HEK293 (cell line): ENCODE data around the gene ARFRP1.

Experiments
- CTCF ChIA-PET: fragments of 350-600 bp; formaldehyde crosslinking; extraction: SDS; loops from one replicate; lab custom pipeline; 2021; ENCODE audit warnings: antibody characterized with exemption; lab: Yijun Ruan, JAX
- POLR2A ChIA-PET: fragments of 300-600 bp; formaldehyde crosslinking; extraction: SDS; loops from one replicate; lab custom pipeline; 2020; ENCODE audit warnings: antibody characterized with exemption, inconsistent platforms; lab: Yijun Ruan, JAX
- H3K27ac ChIP-seq: fragments of 200-500 bp; sonication (Bioruptor generic); 2 replicates; pipeline ENCODE4 v1.5.1; 2014; ENCODE audit warnings: low read depth, low read length, control low read depth, inconsistent platforms; ENCODE audit errors: extremely low read depth
- H3K36me3 ChIP-seq, 2 experiments: fragments of 200-500 bp in 1 of 2; sonication (Bioruptor generic) in 1 of 2; 1 replicate in 1 of 2; 2 replicates in 1 of 2; pipeline ENCODE4 v1.5.1; 2014 to 2017; ENCODE audit warnings: inconsistent platforms in 2 of 2, low read length in 2 of 2; ENCODE audit not compliant: control insufficient read depth in 2 of 2, insufficient read depth in 1 of 2
- H3K4me1 ChIP-seq: fragments of 200-500 bp; sonication (Bioruptor generic); 2 replicates; pipeline ENCODE4 v1.5.1; 2014; ENCODE audit warnings: mild to moderate bottlenecking, low read length, inconsistent platforms; ENCODE audit not compliant: control insufficient read depth, insufficient read depth
- H3K4me3 ChIP-seq: 2 replicates; pipeline ENCODE4 v1.5.1; 2011; ENCODE audit warnings: low read depth, mild to moderate bottlenecking, control low read depth, low read length, moderate library complexity
- H3K9me3 ChIP-seq: fragments of 200-500 bp; sonication (Bioruptor generic); 2 replicates; pipeline ENCODE4 v1.5.1; 2014; ENCODE audit warnings: low read depth, low read length, inconsistent platforms; ENCODE audit not compliant: control insufficient read depth, insufficient read depth
- HIC1 ChIP-seq: fragments of 450-650 bp; formaldehyde crosslinking; IDR thresholded peaks from 2 replicates; pipeline ENCODE4 v1.5.1; 2016; ENCODE audit warnings: missing biosample characterization, missing genetic modification characterization
- MEIS1 ChIP-seq: sonication (generic); formaldehyde crosslinking; IDR thresholded peaks from 2 replicates; pipeline ENCODE4 v1.8.1; 2022; ENCODE audit warnings: missing genetic modification reagents, mild to moderate bottlenecking, borderline replicate concordance
- ZBTB10 ChIP-seq: fragments of 450-650 bp; formaldehyde crosslinking; IDR thresholded peaks from 2 replicates; pipeline ENCODE4 v1.5.1; 2016; ENCODE audit warnings: missing biosample characterization, missing genetic modification characterization
- ZBTB44 ChIP-seq: fragments of 450-650 bp; IDR thresholded peaks from 2 replicates; pipeline ENCODE4 v1.5.1; 2018; ENCODE audit warnings: missing biosample characterization, mild to moderate bottlenecking, missing genetic modification characterization
- ZFHX2 ChIP-seq: fragments of 450-650 bp; formaldehyde crosslinking; conservative IDR thresholded peaks from 2 replicates; pipeline ENCODE4 v1.5.1; 2016; ENCODE audit warnings: missing biosample characterization, missing genetic modification characterization
- ZNF518A ChIP-seq: fragments of 450-650 bp; formaldehyde crosslinking; conservative IDR thresholded peaks from 2 replicates; pipeline ENCODE4 v1.5.1; 2016; ENCODE audit warnings: low read depth, missing biosample characterization, missing genetic modification characterization
- ZNF560 ChIP-seq: fragments of 450-650 bp; formaldehyde crosslinking; IDR thresholded peaks from 2 replicates; pipeline ENCODE4 v1.5.1; 2017; ENCODE audit warnings: missing biosample characterization, missing genetic modification characterization, borderline replicate concordance
- ZNF600 ChIP-seq: fragments of 450-650 bp; formaldehyde crosslinking; IDR thresholded peaks from 2 replicates; pipeline ENCODE4 v1.5.1; 2016; ENCODE audit warnings: missing biosample characterization, missing genetic modification characterization
- ZNF658 ChIP-seq: fragments of 450-650 bp; formaldehyde crosslinking; IDR thresholded peaks from 2 replicates; pipeline ENCODE4; 2016; ENCODE audit warnings: missing biosample characterization, missing genetic modification characterization
- ZSCAN18 ChIP-seq: fragments of 450-650 bp; formaldehyde crosslinking; IDR thresholded peaks from 2 replicates; pipeline ENCODE4 v1.5.1; 2016; ENCODE audit warnings: missing biosample characterization, missing genetic modification characterization

Gene ARFRP1

GRCh38 chr20:63707558-63708300, at the start of gene ARFRP1, which contains the start of gene ZGPAT (continued):
- TF ChIP-seq ZBTB10 (tag by site-specific recombination) = peak; percentile 57; the same call in 1 of the 2 replicates
- peak; percentile 63 for TF ChIP-seq ZFHX2 (tag by site-specific recombination)
- TF ChIP-seq ZNF560 = no peak
- TF ChIP-seq HIC1 (tag by site-specific recombination) = no peak

GRCh38 chr20:63756648-63756991, 48.8 kb upstream of the ARFRP1 start:
- no peak overlapping the region for H3K27ac ChIP-seq
- no peak for TF ChIP-seq ZBTB44
- no peak for TF ChIP-seq ZSCAN18 (tag by site-specific recombination)
- no peak for TF ChIP-seq MEIS1 (CRISPR knock-in tag)
- no peak for TF ChIP-seq ZNF658
- no peak for TF ChIP-seq ZNF518A (tag by site-specific recombination)
- no peak for TF ChIP-seq ZNF600
- TF ChIP-seq, all 188 proteins: peak for 0
- H3K9me3 ChIP-seq = no peaks in the 10 kb centered on the region
- no peaks in the 10 kb centered on the region for H3K36me3 ChIP-seq
- CTCF ChIA-PET = no interaction called here
- POLR2A ChIA-PET = no interaction called here
- H3K4me1 ChIP-seq = no peaks in the 10 kb centered on the region
- H3K4me3 ChIP-seq = no peak overlapping the region
